Epithelial cell of esophagus (primary cell): ENCODE results near the gene CTNNA2.

Experiments used
- DNase-seq: peaks from one replicate; pipeline ENCODE4 v3.0.0; 2010; ENCODE audit warnings: low read depth
- H3K4me3 ChIP-seq: 2 replicates; pipeline ENCODE4 v1.5.1; 2011; ENCODE audit warnings: mild to moderate bottlenecking, low read length, control low read depth
- CTCF ChIP-seq: IDR thresholded peaks from 2 replicates; pipeline ENCODE4 v1.5.1; 2011; ENCODE audit warnings: low read depth, mild to moderate bottlenecking, low read length, control low read depth, inconsistent platforms; ENCODE audit not compliant: insufficient read depth; ENCODE audit errors: missing control alignments

CTNNA2 gene

GRCh38 chr2:79950526-79950925 is 437.7 kb downstream of the CTNNA2 start:
- TF ChIP-seq CTCF: no peak
- no peak overlapping the region for H3K4me3 ChIP-seq
- no peak for DNase-seq

- DNase-seq: no peak
- no peak for TF ChIP-seq CTCF
- H3K4me3 ChIP-seq: no peak overlapping the region
Observed at GRCh38 chr2:79952616-79953015, 439.8 kb downstream of the CTNNA2 start.

- TF ChIP-seq CTCF: no peak
- H3K4me3 ChIP-seq: no peak overlapping the region
- no peak for DNase-seq
Observed at GRCh38 chr2:79960035-79960434, 447.2 kb downstream of the CTNNA2 start.

- DNase-seq: no peak
- no peak for TF ChIP-seq CTCF
- H3K4me3 ChIP-seq: no peak overlapping the region
Observed at GRCh38 chr2:79960519-79960918, 447.7 kb downstream of the CTNNA2 start.

- no peak for TF ChIP-seq CTCF
- no peak overlapping the region for H3K4me3 ChIP-seq
- DNase-seq: no peak
Observed at GRCh38 chr2:79964966-79965365, 452.1 kb downstream of the CTNNA2 start.

- TF ChIP-seq CTCF: no peak
- H3K4me3 ChIP-seq: no peak overlapping the region
- no peak for DNase-seq
Observed at GRCh38 chr2:79966369-79966768, 453.5 kb downstream of the CTNNA2 start.

- H3K4me3 ChIP-seq: no peak overlapping the region
- no peak for TF ChIP-seq CTCF
- DNase-seq: no peak
Observed at GRCh38 chr2:79966882-79967281, 454.0 kb downstream of the CTNNA2 start.
